ENCODE data around the gene MDFIC. TPM values are rescaled to one million over a fixed set of nuclear protein-coding genes. Genes with fewer than 3 reads are reported as not detected.

The MDFIC gene
- total and polyA plus RNA-seq, 9 donors: 10.6 to 30.0 (median 17.9) TPM

DNA sequence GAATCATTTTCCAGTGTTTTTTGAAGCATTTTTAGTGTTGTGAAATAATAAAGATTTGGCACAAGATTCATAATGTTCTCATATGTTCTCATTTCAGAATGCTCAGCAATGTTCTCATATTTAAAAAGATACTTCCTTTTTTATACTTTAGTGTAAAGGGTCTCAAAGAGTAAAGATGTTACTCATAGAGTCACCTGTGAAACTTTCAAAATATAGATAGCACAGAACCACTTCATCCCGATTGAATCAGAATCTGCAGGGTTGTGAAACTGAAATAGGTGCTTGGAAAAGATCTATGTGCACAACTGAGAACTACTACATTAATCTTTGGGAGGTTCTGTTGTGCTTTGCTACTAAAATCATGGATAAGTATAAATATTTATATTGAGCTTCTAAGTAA is 144.7 kb downstream of the MDFIC start:
- H3K36me3 ChIP-seq: no peaks in the 10 kb centered on the region

DNA sequence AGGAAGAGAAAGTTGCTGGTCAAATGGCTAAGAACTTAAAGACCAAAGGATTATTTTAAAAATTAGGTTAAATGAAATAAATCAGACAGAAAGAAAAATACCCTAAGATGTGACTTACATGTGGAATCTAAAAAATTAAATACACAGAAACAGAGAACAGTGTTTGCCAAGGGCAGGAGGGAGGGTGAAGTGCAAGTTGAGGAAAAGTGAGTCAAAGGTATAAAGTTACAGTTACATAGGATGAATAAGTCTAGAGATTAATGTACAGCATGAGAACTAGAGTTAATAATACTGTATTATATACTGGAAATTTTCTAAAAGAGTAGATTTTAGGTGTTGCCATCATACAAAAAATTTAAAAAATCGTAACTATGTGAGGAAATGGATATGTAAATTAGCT is 146.3 kb downstream of the MDFIC start:
- intact Hi-C loops (cut with DNase I): no loop called here
- Histone ChIP-seq H3K4me1 (ENCODE audit: insufficient read depth) (no peaks in the 10 kb centered on the region), H3K4me3 (no peak overlapping the region), H3K27ac (no peak overlapping the region), H3K27me3 (no peaks in the 10 kb centered on the region), H3K9me3 (no peaks in the 10 kb centered on the region), H3K36me3 (no peaks in the 10 kb centered on the region)
- DNase-seq: no peak
- TF ChIP-seq POLR2A (IDR thresholded peaks at IDR 0.05): no peak
- 95 to 98% (median 96%) methylated on average over 1 of the region's 1 CpG for WGBS, 3 donors

More for the DNA sequence above, 144.7 kb downstream of the MDFIC start:
- no peak for DNase-seq
- Histone ChIP-seq H3K27ac (no peak overlapping the region), H3K4me1 (ENCODE audit: insufficient read depth) (no peaks in the 10 kb centered on the region), H3K4me3 (no peak overlapping the region), H3K27me3 (no peaks in the 10 kb centered on the region), H3K9me3 (no peaks in the 10 kb centered on the region)
- intact Hi-C loops (cut with DNase I): no loop called here
- 61 to 79% (median 74%) methylated on average over 1 of the region's 1 CpG for WGBS, 3 donors
- no peak for TF ChIP-seq EP300 (IDR thresholded peaks at IDR 0.05)
